GM21381 (cell line): ENCODE data around the gene SORCS2.

Source experiments
- ATAC-seq: cut with Tn5 transposase; IDR thresholded peaks from one replicate; pipeline ENCODE4 v1.9.1; 2021; ENCODE audit warnings: mild to moderate bottlenecking, moderate library complexity; ENCODE audit not compliant: unreplicated experiment

The SORCS2 gene

GRCh38 chr4:7636240-7636508 is 443.8 kb downstream of the SORCS2 start:
- no peak for ATAC-seq

- no peak for ATAC-seq
Observed at GRCh38 chr4:7637139-7637538, 444.8 kb downstream of the SORCS2 start.

GRCh38 chr4:7637971-7638370 is 445.6 kb downstream of the SORCS2 start:
- ATAC-seq, result no peak

GRCh38 chr4:7638489-7638888 is 446.2 kb downstream of the SORCS2 start:
- no peak for ATAC-seq

- no peak for ATAC-seq
Observed at GRCh38 chr4:7638984-7639789, 446.8 kb downstream of the SORCS2 start.

- ATAC-seq, result no peak
Observed at GRCh38 chr4:7640136-7640535, 447.8 kb downstream of the SORCS2 start.

- no peak for ATAC-seq
Observed at GRCh38 chr4:7641712-7642111, 449.4 kb downstream of the SORCS2 start.

- ATAC-seq, result no peak
Observed at GRCh38 chr4:7642741-7643458, 450.6 kb downstream of the SORCS2 start.

GRCh38 chr4:7645158-7645557 is 452.8 kb downstream of the SORCS2 start:
- ATAC-seq, result no peak

- no peak for ATAC-seq
Observed at GRCh38 chr4:7645956-7646355, 453.6 kb downstream of the SORCS2 start.

- ATAC-seq, result no peak
Observed at GRCh38 chr4:7646384-7647061, 454.2 kb downstream of the SORCS2 start.

GRCh38 chr4:7647186-7647585 is 454.8 kb downstream of the SORCS2 start:
- ATAC-seq, result no peak

- ATAC-seq, result no peak
Observed at GRCh38 chr4:7647600-7648543, 455.5 kb downstream of the SORCS2 start.

GRCh38 chr4:7648544-7649395 is 456.4 kb downstream of the SORCS2 start:
- no peak for ATAC-seq

GRCh38 chr4:7649411-7649740 is 457.0 kb downstream of the SORCS2 start:
- ATAC-seq, result no peak

GRCh38 chr4:7649741-7650531 is 457.6 kb downstream of the SORCS2 start:
- ATAC-seq, result no peak

GRCh38 chr4:7650606-7651385 is 458.5 kb downstream of the SORCS2 start:
- ATAC-seq, result no peak

- no peak for ATAC-seq
Observed at GRCh38 chr4:7651461-7651921, 459.2 kb downstream of the SORCS2 start.
